Upper lobe of left lung (tissue), 4 donors: ENCODE results near the gene ACSL3.

Experiments
- CTCF ChIP-seq, 6 experiments: fragments of 450-650 bp in 4 of 6; fragments of 200-600 bp in 2 of 6; sonication (generic) in 2 of 6; IDR thresholded peaks; one replicate each; pipeline ENCODE4 v1.5.1; 2016 to 2019; ENCODE audit warnings: antibody characterized with exemption in 6 of 6
- POLR2A ChIP-seq, 4 donors: fragments of 450-650 bp; IDR thresholded peaks; one replicate each; pipeline ENCODE4 v1.5.1; 2016 to 2017; ENCODE audit warnings: antibody characterized with exemption in 4 of 4, mild to moderate bottlenecking in 2 of 4

- TF ChIP-seq POLR2A (IDR thresholded peaks at IDR 0.05) (no peak), CTCF (IDR thresholded peaks at IDR 0.05) (no peak)
Measured at GRCh38 chr2:222965555-222965954, 104.7 kb downstream of the ACSL3 start.
